GM10248 (cell line): Measurements from ENCODE around the gene KIF16B.

Source experiments
- CTCF ChIA-PET: fragments of 300-600 bp; sonication (Branson Sonifier 250); formaldehyde crosslinking; extraction: SDS; loops from one replicate; lab custom pipeline; 2021; ENCODE audit warnings: antibody characterized with exemption; lab: Yijun Ruan, JAX
- POLR2A ChIA-PET: fragments of 350-650 bp; sonication (Branson Sonifier 250); formaldehyde crosslinking; extraction: SDS; loops from one replicate; lab custom pipeline; 2020; ENCODE audit warnings: antibody characterized with exemption; lab: Yijun Ruan, JAX
- DNase-seq: peaks from one replicate; pipeline ENCODE4 v3.0.0; 2012; ENCODE audit errors: extremely low spot score
- CTCF ChIP-seq: IDR thresholded peaks from 2 replicates; pipeline ENCODE4 v1.5.1; 2012; ENCODE audit warnings: mild to moderate bottlenecking, low read depth; ENCODE audit errors: extremely low read depth, missing control alignments, control extremely low read depth

Gene KIF16B

GRCh38 chr20:16462711-16463110 is 110.5 kb downstream of the KIF16B start:
- CTCF ChIA-PET: no interaction called here

GRCh38 chr20:16459019-16459700 is 114.1 kb downstream of the KIF16B start:
- ChIA-PET CTCF (interaction anchor here (0.8 kb wide), 1 partner anchor 15 kb away, joined by 3 read pairs; no protein-coding TSS in a partner anchor), POLR2A (no interaction called here)
- DNase-seq: no peak
- TF ChIP-seq CTCF: no peak

More at GRCh38 chr20:16462711-16463110, 110.5 kb downstream of the KIF16B start:
- POLR2A ChIA-PET: no interaction called here
- no peak for TF ChIP-seq CTCF
- DNase-seq: no peak

GRCh38 chr20:16457514-16457913 is 115.7 kb downstream of the KIF16B start:
- ChIA-PET CTCF (no interaction called here), POLR2A (no interaction called here)
- no peak for TF ChIP-seq CTCF
- DNase-seq: no peak

- ChIA-PET CTCF (no interaction called here), POLR2A (no interaction called here)
- no peak for TF ChIP-seq CTCF
- no peak for DNase-seq
These were observed 117.9 kb downstream of the KIF16B start for GRCh38 chr20:16455324-16455723.

- no peak for TF ChIP-seq CTCF
- ChIA-PET POLR2A (no interaction called here), CTCF (interaction anchor here (0.7 to 1.5 kb wide), 2 partner anchors 19 to 36 kb away, joined by 3 read pairs; no protein-coding TSS in a partner anchor)
- DNase-seq: no peak
These were observed 121.3 kb downstream of the KIF16B start for GRCh38 chr20:16451982-16452381.

- no peak for DNase-seq
- ChIA-PET CTCF (interaction anchor here (0.7 kb wide), 1 partner anchor 37 kb away, joined by 3 read pairs; no protein-coding TSS in a partner anchor), POLR2A (no interaction called here)
- TF ChIP-seq CTCF: no peak
These were observed 122.2 kb downstream of the KIF16B start for GRCh38 chr20:16451001-16451400.
